Renal pelvis (tissue), 4 donors: ENCODE results near the gene SIK3. TPM values are rescaled to one million over a fixed set of nuclear protein-coding genes. Genes with fewer than 3 reads are reported as not detected.
"Not testable (repeated sequence)": the region's sequence is repeated elsewhere in the genome, so short reads cannot be mapped to it uniquely, and the experiment has no call there.

Experiments
- DNase-seq: peaks from one replicate; pipeline ENCODE4 v3.0.0-alpha.2; 2013
- polyA plus RNA-seq, 3 donors: library from polyadenylated mRNA; unstranded; fragments of 120-200 nt; gene quantifications; one replicate each; pipeline ENCODE4 v1.2.1, GENCODE V29; 2013; ENCODE audit not compliant: insufficient read length in 3 of 3

The SIK3 gene
- polyA plus RNA-seq, 3 donors: 34.9 to 46.3 (median 45.6) TPM

DNA sequence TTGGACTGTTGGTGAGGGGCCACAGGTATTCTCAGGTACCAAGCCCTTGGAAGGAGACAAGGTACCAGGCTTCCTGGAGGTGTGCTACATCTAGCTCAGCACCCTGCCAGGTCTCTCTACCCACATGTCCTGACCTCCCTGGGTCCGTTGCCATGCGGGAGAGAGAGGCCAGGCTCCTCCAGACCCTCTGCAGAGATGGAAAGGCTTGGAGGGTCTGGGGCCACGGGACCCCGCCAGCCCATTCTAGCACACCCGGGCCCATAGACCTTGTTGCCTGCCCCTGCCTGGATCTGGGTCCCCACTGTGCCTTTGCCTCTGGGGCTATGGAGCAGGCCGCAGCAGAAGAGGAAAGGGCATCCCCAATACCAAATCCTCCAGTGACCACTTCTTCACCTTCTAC, 270.8 kb downstream of the SIK3 start:
- no peak for DNase-seq

DNA sequence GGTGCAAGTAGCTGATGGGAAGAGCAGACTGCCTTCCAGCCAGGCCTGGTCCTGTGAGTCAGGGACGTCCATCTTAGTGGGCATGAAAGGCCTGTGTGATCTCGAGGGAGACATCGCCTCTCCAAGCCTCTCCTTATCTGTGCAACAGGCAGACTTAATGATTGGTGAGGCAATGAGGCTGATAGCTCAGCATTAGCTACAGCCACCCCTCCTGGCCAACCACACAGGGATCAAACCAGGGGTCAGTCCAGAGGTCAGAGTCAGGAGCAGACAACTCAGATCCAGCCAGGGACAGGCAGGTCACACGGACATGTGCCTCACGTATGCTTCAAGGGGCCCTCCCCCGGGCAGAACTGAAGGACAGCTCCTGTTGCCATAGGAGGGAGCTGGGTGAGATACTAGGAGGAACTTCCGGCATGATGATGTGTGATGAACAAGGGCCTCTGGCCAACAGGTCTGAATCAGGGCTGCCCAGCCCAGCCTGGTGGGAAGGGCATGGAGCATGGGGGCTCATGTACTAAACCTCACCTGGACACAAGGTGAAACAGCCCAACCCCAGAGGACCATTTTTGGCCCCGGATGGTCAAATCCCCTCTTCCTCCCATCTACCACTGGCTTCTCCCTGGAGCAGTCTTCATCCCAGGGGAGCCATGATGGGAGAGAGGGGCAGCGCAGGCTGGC, 271.3 kb downstream of the SIK3 start:
- DNase-seq: no peak

DNA sequence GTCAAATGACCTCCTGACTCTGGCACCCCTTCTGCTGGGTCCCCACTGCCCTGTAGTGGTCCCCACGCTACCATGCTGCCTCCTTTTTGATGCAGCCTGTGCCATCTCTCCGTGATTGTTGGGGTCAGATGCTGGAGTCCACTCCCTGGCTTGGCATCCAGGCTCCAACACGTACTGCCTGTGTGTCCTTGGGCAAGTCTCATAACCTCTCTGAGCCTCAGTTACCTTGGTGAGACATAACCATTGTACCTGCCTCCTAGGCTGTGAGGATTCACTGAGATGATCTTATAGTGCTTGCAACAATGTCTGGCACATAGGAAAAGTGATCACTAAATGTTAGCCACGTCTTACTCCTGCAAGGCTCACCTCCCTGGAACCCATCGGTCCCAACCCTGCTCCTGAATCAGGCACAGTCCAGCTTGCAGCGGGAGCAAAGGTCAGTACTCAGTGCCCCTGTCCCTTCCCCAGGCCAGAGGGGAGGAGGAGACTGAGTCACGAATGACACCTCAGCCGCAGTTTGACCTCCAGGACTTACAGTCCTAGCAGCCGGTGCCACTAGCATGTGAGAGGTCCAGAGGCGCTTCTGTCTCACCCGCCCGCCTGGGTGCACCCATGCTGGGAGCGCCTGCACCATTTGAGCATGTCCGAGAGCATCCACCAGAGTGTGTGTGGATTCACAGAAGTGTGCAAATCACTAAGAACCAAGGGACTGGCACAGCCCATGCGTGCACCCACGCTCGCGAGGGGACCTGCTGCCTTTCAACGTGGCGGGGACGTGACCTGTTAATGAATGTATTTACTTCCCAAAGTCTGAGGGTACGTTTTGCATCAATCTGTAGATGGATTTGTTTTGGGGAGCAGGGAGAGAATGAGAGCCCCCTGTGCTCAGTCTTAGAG, 272.1 kb downstream of the SIK3 start:
- DNase-seq: no peak

DNA sequence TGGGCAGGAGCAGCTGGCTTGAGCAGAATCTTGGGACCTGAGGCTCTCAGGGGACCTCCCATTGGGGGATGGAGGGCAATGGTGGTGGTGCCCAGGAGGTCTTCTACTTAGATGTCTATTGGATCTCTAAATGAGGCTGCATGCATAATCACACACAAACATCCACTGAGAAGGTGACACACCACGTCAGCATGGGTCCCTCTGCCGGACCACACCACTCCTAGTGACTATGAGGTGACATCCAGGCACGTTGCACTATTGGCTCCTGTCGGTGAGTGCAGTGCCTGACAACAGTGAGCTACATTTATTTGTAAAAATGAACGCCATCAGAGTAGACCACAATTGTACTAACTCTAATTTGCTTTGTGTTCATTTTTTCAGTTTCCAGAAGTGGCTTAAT, 272.8 kb downstream of the SIK3 start:
- no peak for DNase-seq

DNA sequence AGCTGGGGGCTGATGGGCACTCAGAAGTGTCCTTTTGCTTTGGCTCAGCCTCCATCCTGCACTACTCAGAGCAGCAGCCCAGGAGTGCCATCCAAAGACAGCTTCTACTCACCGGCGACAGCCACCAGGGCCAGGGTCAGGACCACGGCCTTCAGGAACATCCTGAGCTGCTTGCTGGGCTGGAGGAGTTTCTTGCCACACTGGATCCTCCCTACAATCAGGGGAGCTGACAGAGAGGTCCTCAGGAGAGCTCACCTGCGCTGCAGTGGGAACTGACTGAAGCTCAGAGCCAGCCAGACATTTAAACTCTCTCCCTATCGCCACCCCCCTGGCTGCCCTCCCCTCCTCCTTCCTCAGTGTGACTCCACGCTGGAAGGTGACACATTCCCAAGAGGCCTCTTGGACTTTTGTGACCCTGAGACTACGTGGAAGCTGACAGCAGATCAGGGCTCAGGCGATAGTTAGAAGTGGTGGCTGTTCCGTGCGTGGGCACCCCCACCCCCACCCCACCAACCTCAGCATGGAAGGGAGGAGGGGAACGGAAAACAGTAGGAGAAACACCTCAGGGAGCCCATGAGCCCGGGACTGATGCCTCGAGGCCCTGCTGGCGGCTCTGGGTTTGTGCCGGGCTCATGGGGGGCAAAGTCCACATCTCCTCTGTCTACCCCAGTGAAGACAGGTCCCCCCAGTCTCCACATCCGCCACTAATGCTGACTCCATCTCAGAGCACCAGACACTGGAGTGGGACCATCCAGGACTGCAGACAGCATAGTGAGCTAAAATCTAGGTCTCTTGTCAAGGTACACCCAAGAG, 275.0 kb downstream of the SIK3 start, which contains the start of gene APOA4:
Gene APOA4, minus strand, starts transcription at position 274 of the 813 bp plus-strand sequence. Its CDS starts 113 bp downstream, at position 161.
- DNase-seq: no peak

DNA sequence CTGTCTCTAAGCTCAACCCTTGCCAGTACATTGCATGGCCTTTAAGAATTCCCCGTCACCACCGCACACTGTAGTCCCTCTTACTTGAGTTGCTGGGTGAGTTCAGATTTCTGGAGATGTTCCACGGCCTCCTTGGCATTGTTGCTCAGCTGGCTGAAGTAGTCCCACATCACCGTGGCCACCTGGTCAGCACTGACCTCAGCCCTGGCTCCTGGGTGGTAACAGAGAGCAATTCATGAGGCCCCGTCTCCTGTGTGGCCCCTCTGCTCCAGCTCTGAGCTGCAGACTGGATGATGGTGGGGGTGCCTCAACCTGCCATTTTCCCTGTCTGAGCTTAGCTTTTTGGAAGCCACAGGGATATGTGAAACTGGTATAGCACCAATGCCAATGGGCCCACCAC, 275.7 kb downstream of the SIK3 start:
- DNase-seq: no peak

DNA sequence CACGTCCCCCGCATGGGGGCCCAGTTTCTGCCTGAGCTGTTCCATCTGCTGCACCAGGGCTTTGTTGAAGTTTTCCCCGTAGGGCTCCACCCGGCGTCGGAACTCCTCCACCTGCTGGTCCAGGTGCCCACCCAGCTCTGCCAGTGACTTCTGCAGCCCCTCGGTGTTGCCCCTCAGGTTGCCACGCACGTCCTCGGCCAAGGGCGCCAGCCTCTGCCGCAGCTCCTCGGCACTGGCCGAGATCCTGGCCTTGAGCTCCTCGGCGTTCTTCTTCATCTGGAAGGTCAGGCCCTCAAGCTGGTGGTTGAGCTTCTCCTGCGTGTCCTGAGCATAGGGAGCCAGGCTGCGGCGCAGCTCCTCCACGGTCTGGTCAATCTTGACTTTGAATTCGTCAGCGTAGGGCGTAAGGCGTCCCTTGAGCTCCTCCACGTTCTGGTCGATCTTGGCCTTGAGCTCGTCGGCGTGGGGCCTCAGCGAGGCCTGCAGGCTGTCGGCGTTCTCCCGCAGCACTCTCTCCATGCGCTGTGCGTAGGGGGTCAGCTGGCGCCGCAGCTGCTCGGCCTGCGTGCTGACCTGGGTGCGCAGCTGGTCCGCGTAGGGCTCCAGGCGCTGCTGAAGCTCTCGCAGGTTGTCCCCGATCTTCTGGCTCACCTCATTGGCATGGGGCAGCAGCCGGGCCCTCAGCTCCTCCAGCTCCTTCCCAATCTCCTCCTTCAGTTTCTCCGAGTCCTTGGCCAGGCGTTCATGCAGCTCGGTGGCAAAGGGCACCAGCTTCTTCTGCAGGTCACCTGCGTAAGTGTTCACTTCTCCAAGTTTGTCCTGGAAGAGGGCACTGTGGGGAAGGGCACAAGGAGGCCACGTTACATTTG, 276.9 kb downstream of the SIK3 start:
- no peak for DNase-seq

DNA sequence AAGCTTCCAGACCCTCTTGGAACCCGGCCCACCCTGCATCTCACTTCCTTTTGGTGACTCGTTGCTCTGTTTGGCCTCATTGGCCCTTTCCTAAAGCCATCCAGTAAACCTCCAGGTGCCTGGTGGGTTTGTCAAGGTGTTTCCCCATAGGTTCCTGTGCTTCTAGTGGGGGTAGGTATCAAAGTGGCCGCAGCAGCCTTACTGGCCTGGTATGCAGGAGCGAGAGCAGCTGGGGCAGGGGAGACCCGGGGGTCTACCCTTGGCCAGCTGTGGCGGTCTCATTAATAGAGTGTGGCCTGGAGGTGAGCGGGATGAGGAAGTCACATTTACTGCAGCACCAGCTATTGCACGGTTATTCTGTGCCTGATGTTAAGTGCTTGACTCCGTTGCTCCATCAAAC, 279.2 kb downstream of the SIK3 start:
- DNase-seq: no peak

DNA sequence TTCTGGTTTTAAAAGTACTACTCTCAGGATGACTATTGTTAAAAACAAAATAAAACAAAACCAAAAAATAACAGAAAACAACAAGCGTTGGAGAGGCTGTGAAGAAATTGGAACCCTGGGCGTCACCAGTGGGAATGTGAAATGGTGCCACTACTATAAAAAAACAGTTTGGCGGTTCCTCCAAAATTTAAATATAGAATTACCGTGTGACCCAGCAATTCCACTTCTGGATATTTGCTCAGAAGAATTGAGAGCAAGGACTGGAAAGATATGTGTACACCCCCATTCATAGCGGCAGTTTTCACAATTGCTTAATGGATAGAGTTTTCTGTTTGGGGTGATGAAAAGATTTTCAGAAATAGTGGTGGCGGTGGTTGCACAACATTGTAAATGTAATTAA, 283.7 kb downstream of the SIK3 start:
- DNase-seq: no peak

DNA sequence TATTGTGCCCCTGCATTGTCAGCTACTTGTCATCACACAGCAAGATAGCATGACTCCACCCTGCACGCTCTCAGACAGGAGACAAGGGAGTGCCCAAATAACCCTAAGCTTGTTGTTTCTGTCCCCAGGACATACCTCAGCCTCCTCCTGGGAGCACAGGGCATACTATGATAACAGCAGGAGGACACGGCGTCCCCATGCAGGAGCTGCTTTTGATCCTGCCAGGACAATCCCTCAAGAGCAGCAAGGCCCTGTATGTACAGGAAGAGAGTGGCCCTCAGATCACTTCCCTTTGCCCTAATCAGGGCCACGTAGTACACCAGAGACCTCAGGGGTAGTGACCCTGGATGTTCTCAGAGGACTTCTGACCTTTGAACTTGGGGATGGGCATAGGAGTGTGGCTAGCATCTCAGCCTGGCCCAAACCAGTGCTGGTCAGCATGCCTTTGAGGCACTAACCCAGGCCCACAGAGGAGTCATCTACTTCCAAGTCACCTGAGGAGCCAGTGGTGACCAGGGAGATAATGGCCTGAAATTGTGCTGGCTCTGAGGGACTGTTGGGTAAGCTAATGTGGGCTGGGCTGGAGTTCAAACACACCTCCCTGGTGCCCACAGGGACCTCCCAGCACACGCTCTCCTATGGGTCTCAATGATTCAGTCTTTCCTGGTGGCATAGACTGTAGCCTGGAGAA, 284.3 kb downstream of the SIK3 start:
- DNase-seq: no peak

DNA sequence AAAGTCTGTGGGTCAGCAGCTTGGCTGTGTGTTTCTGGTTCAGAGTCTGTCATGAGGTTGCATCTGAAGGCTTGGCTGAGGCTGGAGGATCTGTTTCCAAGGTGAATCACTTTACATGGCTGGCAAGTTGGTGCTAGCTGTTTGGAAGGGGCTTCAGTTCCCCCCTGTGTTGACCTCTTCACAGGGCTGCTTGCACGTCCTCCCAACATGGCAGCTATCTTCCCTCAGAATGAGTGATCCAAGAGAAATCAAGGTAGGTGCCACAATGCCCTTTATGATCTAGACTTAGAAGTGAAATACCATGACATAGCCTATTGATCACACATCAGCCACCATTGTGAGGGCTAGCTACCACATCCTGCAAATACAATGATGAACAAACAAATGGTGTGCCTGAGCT, 285.1 kb downstream of the SIK3 start:
- no peak for DNase-seq

DNA sequence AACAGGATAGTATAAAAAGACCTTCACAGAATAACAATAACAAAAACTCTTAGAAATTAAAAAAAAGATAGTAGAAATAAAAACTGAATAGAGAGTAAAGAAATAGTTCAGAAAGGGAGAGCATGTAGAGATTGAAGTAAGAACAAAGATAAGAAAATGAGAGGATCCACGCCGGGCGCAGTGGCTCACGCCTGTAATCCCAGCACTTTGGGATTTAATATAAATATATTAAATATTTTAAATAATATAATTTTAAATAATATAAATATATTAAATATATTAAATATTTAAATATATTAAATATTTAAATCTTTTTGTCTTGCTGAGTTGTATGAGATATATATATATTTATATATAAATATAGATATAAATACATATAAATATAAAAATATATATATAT, 286.1 kb downstream of the SIK3 start:
- no peak for DNase-seq

DNA sequence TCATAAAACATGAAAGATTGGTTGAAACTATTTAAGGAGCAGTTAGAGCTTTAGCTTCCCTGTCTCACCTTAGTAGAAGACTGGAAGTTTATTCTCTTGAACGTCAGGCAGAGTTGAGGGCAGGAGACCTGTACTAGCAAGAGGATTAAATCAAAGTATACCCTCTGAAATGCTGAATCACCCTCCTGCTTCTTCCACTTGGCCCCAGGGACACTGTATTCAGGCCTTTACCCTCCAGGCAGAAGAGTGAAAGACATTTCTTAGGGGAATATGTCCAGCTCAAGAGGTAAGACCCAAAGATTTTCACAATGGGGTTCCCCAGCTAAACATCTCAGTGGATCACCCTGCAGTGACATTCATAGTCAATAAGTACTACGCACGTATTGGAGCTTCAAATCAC, 287.0 kb downstream of the SIK3 start:
- DNase-seq: no peak

DNA sequence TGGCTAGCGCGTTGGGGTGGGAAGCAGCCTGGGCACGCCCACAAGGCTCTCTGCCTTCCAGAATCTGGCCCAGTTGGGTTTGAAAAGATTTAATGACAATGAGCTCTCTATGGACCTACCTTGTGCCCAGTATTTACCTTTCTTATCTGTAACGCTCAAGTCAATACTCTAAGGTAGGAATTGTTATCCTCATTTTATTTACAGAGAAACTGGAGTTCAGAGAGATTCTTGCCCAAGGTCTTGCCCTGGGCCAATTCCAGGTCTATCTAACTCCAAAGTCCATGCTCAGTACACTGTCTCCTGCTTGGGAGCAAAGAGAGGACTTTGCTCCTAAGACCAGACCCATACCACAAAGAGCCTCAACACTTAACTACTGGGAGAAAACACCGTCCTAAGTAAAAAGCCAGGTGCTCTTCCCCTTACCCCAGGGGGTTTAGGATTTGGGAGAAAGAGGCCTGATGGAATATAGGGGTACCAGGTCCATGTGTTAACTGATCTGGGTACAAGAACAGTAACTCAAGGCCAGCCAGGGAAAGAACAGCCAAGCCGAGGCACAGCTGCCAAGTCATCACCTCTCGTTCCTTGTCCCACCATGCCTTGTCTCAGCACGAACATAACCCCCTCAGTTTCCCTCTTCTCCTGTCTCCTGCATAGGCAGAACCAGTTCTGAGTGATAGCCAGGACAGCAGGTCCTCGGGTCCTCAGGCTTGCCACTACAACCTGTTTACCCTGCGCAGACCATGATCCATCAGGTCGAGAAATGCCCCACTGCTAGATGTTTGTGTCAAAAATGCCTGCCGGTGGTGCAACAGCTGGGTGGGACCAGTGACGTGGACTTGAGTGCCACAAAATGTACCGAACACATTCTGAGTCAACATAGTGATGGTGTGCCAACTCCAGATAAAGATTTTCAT, 289.7 kb downstream of the SIK3 start:
- DNase-seq: no peak

DNA sequence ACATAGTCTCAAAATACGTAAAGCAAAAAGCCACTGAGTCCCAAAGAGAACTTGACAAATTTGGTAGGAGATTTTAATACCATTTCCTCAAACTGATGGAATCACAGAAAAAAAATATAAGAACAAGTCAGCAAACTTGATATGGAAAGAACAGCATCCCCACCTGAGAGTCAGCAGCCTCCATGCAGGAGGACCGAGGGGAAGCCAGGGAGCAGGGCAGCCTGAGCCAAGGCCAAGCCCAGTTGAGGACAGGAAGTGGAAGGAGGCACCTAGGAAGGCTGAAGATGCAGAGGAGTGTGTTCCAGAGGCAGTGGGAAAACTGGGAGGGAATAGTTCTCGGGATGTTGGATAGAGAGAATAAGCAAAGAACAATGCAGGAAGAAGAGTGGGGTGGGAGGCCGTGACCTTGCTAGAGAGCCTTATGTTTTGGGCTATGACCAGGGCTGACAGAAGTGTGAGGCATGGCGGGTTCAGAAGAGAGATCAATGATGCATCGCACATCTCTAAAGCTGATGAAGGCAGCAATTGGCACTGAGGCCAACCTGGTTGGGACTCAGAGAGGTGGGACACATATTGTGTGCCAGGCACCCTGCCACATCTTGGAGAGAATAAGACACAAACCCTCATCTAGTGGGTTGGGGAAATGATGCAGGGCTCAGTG, 290.5 kb downstream of the SIK3 start:
- DNase-seq: no peak

DNA sequence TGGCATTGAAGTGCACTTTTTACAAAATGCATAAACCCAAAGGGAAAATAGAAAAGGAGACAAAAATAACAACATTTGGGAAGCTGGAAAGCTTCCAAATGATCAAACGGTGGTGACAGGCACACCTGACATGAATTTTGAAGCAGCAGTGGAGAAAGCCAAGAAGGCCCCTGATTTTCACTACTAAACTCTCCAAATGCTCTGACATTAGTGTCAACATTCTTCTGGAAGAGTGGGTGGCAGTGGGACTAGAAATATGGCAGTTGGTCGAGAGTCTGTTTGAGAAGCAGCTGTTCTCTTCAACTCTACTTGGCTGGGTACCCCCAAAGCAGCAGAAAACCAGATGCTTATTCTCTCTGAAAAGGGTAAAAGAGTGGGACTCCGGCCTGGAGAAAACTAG, 294.2 kb downstream of the SIK3 start:
- no peak for DNase-seq

DNA sequence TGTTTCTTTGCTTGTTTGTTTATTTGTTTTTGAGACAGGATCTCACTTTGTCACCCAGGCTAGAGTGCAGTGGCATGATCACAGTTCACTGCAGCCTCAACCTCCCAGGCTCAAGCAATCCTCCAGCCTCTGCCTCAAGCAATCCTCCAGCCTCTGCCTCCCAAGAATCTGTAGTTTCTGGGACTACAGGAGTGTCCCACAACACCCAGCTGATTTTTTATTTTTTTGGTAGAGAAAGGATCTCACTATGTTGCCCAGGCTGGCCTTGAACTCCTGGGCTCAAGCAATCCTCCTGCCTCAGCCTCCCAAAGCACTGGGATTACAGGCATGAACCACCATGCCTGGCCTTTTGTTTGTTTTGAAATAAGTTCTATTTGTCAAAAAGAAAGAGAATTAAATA, 296.6 kb downstream of the SIK3 start:
- DNase-seq: not testable (repeated sequence)

DNA sequence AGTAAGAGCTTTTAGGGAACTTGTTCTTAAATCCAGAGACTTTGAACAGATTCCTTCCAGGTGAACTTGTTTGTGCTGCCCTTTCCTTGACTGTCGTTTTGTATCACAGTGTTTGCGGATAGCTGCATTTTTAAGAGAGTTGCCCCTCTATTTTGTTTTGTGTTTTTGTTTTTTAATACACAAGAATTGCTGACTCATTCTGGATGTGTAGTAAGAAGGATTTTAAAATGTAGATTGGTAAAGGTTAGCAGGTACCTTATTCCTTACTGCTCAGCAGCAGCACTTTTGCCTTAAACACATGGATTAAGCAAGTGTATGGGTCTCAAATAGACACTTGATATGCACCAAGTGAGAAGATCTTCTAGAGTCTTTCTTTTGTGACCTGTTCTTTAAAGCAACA, 297.6 kb downstream of the SIK3 start:
- DNase-seq: no peak

DNA sequence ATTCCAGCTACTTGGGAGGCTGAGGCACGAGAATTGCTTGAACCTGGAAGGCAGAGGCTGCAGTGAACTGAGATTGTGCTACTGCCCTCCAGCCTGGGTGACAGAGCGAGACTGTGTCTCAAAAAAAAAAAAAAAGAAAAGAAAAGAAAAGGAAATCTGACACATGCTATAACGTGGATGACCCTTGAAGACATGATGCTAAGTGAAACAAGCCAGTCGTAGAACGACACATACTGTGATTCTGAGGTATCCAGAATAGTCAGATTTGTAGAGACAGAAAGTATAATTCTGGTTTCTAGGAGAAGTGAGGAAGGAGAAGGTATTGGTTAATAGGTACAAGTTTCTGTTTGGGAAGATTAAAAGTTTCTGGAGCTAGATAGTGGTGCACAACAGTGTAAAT, 299.9 kb downstream of the SIK3 start:
- DNase-seq: no peak
